Keratinocyte (primary cell): ENCODE data around the gene ACAD10.

Experiments
- EZH2 ChIP-seq: IDR thresholded peaks from one replicate; pipeline ENCODE4 v1.6.1; 2012; ENCODE audit warnings: inconsistent platforms, mild to moderate bottlenecking, low read length, moderate library complexity
- TF ChIP-seq, protein P1 (sequence below), 3 experiments: IDR thresholded peaks in 1 of 3; conservative IDR thresholded peaks in 1 of 3; optimal IDR thresholded peaks in 1 of 3; 2 replicates in 2 of 3; 3 replicates in 1 of 3; pipeline versions ENCODE3 to v1.5.1; 2011; ENCODE audit warnings: low read length in 3 of 3, mild to moderate bottlenecking in 3 of 3, moderate library complexity in 2 of 3, control low read depth in 1 of 3, inconsistent platforms in 1 of 3; ENCODE audit not compliant: insufficient read depth in 2 of 3; ENCODE audit errors: extremely low read depth in 1 of 3

DNA sequence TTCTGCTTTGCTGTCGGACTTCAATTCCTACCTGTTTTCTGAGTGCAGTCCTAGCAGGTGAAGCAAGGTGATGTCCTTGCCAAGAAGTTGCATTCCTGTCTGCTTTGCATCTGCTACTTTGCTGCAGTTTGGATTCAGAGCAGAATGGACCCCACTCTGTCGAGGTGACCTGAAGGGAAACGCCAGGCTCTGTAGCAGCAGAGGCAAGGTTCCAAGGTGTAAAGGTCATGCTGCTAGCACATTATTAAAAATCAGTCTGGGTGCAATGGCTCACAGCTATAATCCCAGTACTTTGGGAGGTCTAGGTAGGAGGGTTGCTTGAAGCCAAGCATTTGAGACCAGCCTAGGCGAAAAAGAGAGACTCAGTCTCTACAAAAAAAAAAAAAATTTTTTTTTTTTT is 63.5 kb downstream of the ACAD10 start:
- TF ChIP-seq, protein P1, sequence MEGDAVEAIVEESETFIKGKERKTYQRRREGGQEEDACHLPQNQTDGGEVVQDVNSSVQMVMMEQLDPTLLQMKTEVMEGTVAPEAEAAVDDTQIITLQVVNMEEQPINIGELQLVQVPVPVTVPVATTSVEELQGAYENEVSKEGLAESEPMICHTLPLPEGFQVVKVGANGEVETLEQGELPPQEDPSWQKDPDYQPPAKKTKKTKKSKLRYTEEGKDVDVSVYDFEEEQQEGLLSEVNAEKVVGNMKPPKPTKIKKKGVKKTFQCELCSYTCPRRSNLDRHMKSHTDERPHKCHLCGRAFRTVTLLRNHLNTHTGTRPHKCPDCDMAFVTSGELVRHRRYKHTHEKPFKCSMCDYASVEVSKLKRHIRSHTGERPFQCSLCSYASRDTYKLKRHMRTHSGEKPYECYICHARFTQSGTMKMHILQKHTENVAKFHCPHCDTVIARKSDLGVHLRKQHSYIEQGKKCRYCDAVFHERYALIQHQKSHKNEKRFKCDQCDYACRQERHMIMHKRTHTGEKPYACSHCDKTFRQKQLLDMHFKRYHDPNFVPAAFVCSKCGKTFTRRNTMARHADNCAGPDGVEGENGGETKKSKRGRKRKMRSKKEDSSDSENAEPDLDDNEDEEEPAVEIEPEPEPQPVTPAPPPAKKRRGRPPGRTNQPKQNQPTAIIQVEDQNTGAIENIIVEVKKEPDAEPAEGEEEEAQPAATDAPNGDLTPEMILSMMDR (optimal IDR thresholded peaks at IDR 0.05 in 1 of 3, IDR thresholded peaks at IDR 0.05 in 1 of 3, conservative IDR thresholded peaks at IDR 0.05 in 1 of 3; ENCODE audit: extremely low read depth in 1 of 3, insufficient read depth in 2 of 3, low read length in 3 of 3) = no peak
- TF ChIP-seq EZH2 = no peak
